H4 (cell line): Measurements from ENCODE around the gene GFER. TPM values are rescaled to one million over a fixed set of nuclear protein-coding genes. Genes with fewer than 3 reads are reported as not detected.

ENCODE experiments used
- DNase-seq: peaks from one replicate; pipeline ENCODE4 v3.0.0-alpha.2; 2015; ENCODE audit warnings: low spot score
- total RNA-seq: library from RNA; depleted of rRNA; stranded (reverse); fragments of >200 nt; shearing (Covaris generic); gene quantifications from 2 replicates; pipeline ENCODE4 v1.2.3, GENCODE V29; 2014

Gene GFER
- total RNA-seq, 1 experiment from 2014 or later, result 15.1 TPM

- DNase-seq, result no peak
Measured at GRCh38 chr16:1990351-1991134, 6.5 kb downstream of the GFER start.

DNA sequence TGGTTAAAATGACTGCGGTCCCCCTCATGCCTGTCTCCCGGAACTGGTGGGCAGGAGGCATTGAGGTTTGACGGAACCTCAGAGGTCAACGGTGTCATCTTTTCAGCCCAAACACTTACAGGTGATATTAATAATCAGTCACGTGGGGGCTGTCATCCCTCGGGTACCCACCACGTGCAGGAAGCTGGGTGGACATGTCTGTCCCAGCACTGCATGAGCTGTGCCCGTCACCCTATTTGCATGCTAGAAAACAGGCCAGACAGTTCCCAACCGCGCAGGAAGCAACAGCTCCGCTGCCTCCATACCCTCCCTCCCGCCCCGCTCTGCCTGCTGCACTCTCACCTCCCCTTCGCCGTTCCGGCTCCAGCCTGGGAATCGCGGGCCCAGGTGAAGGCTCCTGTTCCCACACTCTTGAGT lies 7.2 kb downstream of the GFER start:
- DNase-seq, result no peak

DNA sequence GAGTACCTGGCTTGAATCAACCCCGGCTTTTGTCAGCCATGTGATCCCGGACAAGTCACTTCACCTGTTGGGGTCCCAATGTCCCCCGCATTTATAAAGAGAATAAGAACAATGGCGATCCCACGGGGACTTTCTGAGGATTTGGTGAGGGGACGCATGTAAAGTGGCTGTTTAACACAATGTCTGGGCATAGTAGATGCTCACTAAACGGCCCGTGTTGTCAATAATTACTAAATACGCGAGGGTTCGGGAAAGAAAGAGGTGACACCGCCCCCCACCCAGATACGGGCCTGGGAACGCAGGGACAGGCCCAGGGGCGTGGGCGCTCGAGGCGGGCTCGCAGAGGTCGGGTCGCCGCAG lies 7.6 kb downstream of the GFER start:
- DNase-seq, result no peak

GRCh38 chr16:1991948-1992703 lies 8.1 kb downstream of the GFER start:
- no peak for DNase-seq

DNA sequence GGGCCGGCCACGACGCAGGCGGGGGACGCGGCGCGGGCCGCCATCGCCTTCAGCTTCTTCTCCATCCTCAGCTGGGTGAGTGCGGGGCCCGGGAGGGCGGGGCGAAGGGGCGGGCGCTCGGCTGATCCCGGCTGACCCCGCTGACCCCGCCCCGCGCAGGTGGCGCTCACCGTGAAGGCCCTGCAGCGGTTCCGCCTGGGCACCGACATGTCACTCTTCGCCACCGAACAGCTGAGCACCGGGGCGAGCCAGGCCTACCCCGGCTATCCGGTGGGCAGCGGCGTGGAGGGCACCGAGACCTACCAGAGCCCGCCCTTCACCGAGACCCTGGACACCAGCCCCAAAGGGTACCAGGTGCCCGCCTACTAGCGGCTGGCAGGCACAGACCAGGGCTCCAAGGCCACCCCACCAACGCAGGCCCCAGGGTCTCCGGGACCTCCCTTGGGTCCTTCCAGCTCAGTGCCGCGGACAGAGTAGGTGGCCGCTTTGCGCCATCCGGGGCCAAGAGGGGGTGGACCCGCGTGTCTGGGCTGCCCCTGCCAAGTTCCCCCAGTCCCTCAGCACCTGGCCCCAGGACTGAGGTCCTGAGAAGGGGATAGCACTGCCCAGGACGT lies 8.8 kb downstream of the GFER start:
- DNase-seq, result no peak

DNA sequence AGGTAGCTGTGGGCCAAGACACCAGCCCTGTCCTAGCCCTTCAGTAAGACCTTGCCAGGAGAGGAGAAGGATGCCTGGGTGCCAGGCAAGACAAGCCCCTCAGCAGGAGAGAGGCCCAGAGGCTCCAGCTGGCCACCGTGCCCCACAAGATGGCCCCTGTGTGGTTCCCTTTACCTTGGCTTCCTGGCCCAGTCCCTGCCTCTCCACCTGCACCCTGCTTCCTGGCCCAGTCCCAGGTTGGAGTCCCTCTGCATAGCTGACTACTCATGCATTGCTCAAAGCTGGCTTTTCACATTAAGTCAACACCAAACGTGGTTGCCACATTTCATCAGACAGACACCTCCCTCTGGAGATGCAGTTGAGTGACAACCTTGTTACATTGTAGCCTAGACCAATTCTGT lies 9.7 kb downstream of the GFER start:
- DNase-seq, result no peak

DNA sequence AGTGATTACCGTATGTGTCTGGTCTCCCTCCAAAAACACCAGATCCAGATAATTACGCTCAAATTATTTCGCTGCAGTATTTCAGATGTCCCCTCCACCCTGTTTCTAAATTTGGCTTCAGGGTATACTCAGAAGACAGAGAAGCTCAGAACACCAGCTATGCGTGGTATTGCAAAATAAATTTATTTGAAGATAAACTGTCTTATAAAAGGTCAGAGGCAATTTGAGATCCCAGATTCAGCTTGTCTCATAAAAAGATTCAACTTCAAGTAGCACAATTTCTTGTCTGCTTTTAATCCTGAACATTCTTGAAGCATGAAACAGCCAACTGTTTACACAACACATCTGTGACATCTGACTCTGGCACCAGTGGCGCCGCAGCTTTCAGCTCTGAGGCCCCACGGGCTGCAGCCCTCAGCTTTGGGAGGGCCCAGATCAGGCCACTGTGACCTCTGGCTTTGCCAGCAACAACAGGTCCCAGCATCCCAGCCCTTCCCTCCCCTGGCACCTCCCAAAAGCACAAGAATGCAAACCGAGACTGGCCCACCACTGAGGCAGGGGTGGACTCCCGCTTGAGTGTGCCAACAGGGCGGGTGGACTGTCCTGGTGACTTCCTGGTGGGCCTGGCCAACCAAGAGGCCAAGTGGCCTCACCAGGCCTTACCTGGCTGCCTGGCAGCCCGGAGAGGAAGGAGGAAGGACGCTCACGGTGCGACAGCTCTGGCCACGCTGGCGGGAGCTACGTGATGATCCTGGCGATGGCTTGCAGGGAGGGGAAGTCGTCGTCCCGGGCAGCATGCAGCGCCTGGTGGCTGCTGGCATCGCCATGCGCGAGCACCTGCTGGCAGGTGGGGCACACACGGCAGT lies 13.7 kb downstream of the GFER start:
- peak; percentile 64 for DNase-seq

- DNase-seq, result no peak
Measured at GRCh38 chr16:1998360-1998835, 14.4 kb downstream of the GFER start.

DNA sequence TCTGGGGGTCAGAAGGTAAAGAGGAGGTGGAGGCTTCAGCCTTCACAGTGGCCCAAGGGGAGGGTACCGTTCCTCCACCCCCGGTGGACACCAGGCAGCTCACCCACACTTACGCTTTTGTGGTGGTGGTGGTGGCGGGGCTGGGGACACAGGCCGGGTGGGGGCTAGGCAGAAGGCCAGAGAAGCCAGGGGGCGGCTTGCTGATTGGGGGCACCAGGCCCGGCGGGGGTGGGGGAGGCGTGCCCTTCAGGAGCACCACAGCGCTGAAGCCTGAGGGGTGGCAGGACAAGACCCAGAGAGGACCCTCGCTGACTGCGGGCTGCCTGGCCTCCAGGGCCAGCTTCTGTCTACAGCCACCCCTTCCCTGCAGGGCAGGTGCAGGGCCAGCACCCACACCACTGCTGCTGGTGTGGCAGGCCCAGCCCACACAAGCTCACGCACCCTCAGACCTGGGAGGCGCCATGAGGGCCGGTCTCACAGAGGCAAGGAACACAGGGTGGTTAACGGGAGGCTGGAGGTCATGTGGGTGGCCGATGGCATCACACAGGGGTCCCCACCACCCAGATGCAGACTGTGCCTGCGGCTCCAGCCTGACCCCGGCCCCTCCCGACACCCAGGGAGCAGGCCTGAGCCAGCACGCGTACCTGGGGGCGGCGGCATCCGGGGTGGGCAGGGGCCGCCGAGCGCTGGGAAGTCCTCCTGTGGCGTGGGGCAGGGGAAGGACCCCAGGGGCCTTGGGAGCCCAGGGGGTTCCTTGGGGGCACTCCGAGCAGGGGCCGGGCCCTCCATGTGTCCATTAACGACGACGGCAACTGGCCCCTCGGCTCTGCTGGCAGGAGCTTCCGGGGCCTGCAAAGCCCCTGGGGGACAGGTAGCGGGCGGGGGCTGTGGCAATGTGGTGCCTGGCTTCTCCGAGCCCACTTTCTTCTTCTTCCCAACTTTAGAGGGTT lies 15.1 kb downstream of the GFER start:
- DNase-seq, result no peak

DNA sequence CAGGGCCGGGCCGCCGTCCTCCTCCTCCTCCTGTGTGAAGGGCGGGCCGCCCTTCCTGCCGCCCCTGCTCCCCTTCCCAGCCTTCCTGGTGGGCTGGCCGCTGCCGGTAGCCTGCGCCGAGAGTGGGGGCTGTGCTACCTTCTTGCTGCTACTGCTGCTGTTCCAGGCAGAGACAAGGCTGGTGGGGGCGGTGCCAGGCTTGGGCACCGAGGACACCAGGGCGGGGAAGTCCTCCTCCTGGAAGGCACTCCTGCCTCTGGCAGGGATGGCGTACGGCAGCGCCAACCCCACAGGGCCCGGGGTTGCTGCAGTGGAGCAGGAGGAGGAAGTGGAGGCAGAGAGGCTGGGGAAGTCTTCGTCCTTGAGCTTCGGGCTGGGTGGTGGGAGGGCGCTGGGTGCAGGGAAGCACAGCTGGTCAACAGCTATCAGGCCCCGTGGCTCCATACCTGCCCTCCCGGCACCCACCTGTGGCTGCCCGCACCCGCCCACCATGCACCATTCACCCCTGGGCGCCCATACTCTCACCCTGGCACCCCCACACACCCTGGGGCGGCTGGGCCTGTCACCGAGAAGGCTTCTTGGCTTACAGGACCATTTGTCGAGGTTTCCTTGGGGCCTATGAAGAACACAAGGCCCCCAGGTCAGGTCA lies 16.0 kb downstream of the GFER start:
- no peak for DNase-seq

GRCh38 chr16:2001035-2001434 lies 17.0 kb downstream of the GFER start:
- no peak for DNase-seq

DNA sequence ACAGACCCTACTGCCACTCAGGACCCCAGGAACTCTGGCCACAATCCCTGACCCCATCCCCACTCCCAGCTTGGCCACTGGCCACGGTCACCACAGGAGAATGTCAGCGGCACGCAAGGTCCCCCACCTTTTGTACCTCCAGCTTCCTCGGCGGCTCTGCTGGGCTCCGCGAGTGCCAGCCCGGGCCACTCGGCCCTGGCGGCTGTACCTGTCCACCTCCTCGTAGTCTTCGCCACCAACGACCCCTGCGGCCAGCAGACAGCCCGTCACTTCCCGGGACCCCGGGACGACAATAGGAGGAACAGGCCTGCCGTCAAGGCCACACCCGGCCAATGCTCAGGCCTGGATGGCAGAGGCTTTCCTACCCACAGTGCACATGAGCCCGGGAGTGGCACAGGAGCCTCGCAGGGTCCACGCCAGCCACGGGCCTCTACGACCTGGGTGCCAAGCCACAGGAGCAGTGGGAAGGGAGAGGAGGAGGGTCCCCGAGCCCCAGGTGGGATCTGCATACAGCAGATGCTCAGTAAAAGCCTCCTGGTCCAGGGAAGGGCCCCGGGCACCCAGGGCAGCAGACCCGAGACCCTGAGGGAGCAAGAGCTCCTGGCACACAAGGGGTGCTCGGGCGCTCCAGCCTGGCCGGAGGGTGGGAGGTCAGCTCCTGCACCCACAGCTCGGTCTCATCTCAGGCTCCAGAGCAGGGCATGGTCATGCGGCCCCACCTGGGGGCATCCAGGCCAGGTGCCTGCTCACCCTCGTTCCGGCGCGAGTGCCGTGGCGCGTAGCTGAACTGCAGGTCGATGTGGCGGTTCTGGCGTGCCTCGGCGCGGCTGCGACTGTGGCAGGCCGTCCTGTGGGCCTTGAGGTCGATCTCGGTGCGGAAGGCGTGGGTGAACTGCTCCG lies 17.7 kb downstream of the GFER start:
- no peak for DNase-seq

- no peak for DNase-seq
Measured at GRCh38 chr16:2002406-2003230, 18.6 kb downstream of the GFER start.

DNA sequence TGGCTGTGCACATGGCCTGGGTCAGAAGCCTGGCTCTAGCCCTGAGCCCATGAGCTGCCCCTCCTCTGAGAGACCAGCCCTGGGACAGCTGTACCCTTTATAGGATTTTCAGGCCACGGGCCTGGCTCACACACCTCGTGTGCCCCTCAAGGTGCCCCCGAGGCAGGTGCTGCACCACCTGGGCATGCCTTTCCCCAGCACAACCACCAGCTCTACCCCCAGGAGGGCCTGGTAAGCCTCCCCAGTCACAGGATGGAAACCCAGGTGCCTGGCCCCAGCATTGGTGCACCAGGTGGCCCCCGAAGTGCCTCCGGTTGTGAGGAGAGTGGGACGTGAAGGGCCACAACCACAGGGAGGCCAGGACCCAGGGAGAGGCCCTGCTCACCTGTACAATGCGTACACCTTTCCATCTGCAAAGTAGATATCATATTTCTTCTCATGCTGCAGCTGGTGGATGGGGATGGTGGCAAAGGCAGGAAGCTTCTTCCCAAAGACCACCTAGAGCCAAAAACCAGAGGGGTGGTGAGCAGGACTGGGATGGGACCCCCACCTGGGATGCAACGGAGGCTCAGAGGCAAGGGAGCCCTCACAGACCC lies 19.3 kb downstream of the GFER start:
- DNase-seq, result no peak

DNA sequence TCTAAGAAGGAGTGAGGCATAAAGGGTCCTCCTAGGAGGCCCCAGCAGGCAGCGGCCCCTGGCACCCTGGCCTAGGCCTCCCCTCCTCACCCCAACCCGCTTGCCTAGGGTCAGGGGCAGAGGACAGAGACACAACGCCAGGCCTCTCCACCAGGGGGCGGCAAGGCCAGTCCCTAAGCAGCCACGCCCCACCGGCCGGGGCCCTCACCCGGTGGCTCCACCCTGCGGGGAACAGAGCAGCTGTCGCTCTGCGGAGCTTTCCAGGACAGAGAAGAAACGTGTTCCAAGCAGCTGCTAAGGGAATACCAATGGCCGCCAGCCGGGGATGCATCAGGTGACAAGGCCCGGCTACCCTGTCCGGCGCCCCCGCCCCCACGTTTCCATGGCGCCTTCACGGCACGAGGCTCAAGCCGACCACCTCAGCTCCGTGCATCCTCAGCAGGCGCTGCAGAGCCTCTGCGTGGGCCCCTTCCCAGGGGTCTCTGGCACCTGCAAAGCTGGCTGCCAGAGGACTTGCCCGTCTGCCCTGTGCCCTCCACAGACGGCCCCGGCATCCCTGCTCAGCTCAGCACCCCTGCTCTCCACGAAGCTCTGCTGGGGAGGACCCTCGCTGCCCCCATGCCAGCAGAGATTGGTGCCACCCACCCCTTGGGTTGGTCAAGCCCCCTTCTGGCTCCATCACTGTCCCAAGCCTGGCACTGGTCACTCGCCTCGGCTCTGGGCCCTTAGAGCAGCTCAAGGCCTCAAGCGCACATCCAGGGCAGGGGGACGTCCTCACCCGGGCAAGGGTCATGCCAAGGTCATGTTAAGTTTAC lies 20.0 kb downstream of the GFER start:
- peak; percentile 91 for DNase-seq

DNA sequence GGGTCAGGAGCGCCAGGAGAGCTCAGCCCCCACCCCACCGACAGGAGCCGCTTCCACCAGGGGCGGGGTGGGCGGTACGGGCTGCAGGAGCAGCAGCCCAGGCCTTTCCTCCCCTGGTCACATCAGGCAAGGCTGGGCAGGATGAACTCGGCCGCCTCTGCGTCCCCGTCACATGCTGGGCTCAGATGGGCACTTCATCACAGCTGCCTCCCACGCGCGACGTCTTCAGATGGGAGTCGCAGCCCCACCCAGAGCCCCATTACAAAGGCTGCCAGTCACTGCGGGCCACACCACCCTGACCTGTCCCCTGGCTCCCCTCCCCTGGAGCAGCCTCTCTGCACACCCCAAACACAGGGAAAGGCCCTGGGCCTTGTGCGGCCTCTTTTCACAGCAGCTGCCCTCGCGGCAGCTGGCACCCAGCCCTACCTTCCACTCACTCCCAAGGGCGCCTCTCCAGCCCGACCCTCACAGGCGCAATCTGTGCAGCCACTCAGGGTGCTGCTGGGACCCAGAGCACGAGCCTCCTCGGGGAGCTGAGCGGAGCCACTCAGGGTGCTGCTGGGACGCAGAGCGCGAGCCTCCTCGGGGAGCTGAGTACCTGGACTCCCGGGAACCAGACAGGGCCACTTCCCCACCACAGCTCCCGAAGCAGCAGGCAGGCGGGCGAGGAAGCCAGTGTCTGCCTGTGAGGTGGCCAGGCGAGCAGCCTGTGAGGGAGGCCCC lies 21.0 kb downstream of the GFER start:
- no peak for DNase-seq
